ENCODE results near the gene HIPK4.

Gene HIPK4

DNA sequence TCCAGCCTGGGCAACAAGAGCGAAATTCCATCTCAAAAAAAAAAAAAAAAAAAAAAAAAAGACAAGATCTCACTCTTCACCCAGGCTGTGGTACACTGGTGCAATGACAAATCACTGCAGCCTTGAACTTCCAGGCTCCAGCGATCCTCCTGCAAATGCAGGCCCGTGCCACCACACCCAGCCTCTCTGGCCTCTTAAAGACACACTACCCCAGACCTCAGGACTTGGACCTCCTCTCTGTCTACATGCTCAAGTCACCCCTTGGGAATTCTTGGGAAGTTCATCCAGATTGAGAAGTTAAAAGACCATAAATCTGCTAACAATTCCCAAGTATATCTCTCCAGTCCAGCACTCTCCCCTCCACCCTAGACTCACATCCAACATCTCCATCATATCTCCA, 10.6 kb upstream of the HIPK4 start:
- no peak overlapping the region for H3K4me3 ChIP-seq (ENCODE audit: low read depth, low read length)
- TF ChIP-seq MYC (IDR thresholded peaks at IDR 0.05; ENCODE audit: low read depth, low read length) = no peak
- no peak for TF ChIP-seq POLR2A (IDR thresholded peaks at IDR 0.05; ENCODE audit: extremely low read depth, insufficient read length)
- TF ChIP-seq, protein P1, sequence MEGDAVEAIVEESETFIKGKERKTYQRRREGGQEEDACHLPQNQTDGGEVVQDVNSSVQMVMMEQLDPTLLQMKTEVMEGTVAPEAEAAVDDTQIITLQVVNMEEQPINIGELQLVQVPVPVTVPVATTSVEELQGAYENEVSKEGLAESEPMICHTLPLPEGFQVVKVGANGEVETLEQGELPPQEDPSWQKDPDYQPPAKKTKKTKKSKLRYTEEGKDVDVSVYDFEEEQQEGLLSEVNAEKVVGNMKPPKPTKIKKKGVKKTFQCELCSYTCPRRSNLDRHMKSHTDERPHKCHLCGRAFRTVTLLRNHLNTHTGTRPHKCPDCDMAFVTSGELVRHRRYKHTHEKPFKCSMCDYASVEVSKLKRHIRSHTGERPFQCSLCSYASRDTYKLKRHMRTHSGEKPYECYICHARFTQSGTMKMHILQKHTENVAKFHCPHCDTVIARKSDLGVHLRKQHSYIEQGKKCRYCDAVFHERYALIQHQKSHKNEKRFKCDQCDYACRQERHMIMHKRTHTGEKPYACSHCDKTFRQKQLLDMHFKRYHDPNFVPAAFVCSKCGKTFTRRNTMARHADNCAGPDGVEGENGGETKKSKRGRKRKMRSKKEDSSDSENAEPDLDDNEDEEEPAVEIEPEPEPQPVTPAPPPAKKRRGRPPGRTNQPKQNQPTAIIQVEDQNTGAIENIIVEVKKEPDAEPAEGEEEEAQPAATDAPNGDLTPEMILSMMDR (IDR thresholded peaks at IDR 0.05; ENCODE audit: low read depth, low read length) = no peak
- TF ChIP-seq, protein P2, sequence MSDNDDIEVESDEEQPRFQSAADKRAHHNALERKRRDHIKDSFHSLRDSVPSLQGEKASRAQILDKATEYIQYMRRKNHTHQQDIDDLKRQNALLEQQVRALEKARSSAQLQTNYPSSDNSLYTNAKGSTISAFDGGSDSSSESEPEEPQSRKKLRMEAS (IDR thresholded peaks at IDR 0.05; ENCODE audit: low read depth, low read length) = no peak
- DNase-seq (ENCODE audit: low read depth) = no peak

DNA sequence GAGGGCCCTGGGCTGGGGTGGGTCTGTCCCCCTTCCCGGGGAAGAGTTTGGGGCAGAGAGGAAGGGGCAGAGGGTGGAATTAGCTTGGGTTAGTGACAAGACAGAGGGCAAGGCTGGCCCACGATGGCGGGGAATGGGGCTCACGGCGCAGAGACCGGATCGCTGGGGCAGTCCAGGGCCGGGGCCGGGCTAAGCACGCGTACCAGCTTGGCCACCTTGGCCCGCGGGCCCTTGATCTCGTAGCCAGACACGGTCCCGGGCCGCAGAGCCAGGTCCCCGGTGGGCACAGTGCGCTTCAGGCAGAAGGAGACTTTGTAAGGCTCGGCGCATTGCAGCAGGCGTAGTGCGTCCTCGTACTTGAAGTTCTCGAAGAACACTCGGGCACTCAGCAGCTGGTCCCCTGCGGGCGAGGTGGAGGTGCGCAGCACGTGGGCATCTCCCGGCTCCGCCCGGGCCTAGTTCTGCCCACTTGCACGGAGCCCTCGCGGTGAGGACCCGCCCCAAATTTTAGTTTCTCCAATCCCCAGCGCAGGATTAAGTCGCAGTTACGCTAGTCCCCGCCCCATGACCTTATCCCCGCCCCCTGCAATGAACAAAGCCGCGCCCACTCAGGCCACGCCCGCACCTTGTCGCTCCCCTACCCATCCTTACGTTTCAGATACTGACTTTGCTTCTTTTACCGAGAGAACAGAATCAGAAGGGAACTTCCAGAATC, 8.6 kb upstream of the HIPK4 start:
- H3K4me3 ChIP-seq (ENCODE audit: low read depth, low read length) = no peak overlapping the region
- DNase-seq (ENCODE audit: low read depth) = no peak

DNA sequence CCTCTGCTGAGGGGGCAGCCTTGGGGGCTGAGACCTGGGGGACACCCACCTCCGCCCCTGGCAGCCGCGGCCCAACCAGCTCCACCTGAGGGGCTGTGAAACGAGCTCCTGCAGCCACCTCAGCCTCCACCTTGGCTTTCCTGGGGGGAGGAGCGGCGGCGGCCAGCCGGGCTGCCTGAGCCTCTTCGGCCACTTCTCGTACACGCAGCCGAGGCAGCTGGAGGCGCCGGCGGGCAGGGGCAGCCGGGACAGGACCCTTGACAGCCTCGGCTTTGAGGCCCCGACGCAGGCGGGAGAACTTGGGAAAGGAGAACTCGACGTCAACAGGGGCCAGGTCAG, 7.6 kb upstream of the HIPK4 start:
- TF ChIP-seq POLR2A (IDR thresholded peaks at IDR 0.05; ENCODE audit: extremely low read depth, insufficient read length) (no peak), MYC (IDR thresholded peaks at IDR 0.05; ENCODE audit: low read depth, low read length) (no peak)
- TF ChIP-seq, protein P1 (IDR thresholded peaks at IDR 0.05; ENCODE audit: low read depth, low read length) = no peak
- TF ChIP-seq, protein P2 (IDR thresholded peaks at IDR 0.05; ENCODE audit: low read depth, low read length) = no peak
- DNase-seq (ENCODE audit: low read depth) = no peak
- no peak overlapping the region for H3K4me3 ChIP-seq (ENCODE audit: low read depth, low read length)

More for the DNA sequence above, 8.6 kb upstream of the HIPK4 start:
- TF ChIP-seq, protein P1 (IDR thresholded peaks at IDR 0.05; ENCODE audit: low read depth, low read length) = no peak
- no peak for TF ChIP-seq POLR2A (IDR thresholded peaks at IDR 0.05; ENCODE audit: extremely low read depth, insufficient read length)
- TF ChIP-seq, protein P2 (IDR thresholded peaks at IDR 0.05; ENCODE audit: low read depth, low read length) = no peak
- TF ChIP-seq MYC (IDR thresholded peaks at IDR 0.05; ENCODE audit: low read depth, low read length) = no peak

DNA sequence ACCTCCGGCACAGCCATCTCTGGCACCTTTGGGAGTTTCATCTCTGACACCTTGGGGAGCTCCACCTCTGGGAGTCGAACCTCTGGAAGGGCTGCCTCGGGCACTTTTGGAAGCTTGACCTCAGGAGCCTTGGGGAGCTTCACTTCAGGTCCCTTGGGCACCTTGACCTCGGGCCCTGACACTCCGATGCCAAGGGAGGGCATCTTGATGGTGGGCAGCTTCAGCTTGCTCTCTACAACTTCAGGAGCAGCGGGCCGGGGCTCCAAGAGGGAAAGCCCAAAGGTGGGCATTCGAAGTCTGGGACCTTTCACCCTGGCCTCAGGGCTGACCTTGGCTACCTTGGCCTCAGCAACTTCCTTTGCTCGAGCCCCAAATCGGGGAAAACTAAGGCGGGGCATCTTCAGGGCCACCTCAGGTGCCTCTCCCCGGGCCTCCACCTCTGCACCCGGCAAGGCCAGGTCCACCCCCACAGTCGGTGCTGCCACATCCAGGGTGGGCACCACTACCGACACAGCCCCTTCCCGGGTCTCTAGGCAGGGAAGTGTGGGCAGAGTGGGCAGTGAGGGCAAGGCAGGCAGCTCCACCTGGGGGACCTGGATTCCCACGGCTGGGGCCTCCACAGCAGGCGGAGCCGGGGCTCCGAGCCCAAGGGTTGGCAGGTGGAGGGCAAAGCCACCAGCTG, 7.0 kb upstream of the HIPK4 start:
- no peak for DNase-seq (ENCODE audit: low read depth)
- H3K4me3 ChIP-seq (ENCODE audit: low read depth, low read length) = no peak overlapping the region
- TF ChIP-seq POLR2A (IDR thresholded peaks at IDR 0.05; ENCODE audit: extremely low read depth, insufficient read length) (no peak), MYC (IDR thresholded peaks at IDR 0.05; ENCODE audit: low read depth, low read length) (no peak)
- TF ChIP-seq, protein P2 (IDR thresholded peaks at IDR 0.05; ENCODE audit: low read depth, low read length) = no peak
- TF ChIP-seq, protein P1 (IDR thresholded peaks at IDR 0.05; ENCODE audit: low read depth, low read length) = no peak

DNA sequence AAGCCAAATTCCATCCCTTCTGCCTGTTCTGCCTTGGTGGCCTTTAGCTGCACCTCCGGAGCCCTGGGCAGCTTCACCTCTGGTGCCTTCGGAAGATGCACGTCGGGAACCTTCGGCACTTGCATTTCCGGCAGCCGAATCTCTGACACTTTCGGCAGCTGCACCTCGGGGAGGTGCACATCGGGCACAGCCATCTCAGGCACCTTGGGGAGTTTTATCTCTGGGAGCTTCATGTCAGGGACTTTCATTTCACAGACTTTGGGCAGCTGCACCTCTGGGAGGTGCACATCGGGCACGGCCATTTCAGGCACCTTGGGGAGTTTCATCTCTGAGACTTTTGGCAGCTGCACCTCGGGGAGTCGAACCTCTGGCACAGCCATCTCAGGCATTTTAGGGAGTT, 6.0 kb upstream of the HIPK4 start:
- no peak overlapping the region for H3K4me3 ChIP-seq (ENCODE audit: low read depth, low read length)
- DNase-seq (ENCODE audit: low read depth) = no peak
- TF ChIP-seq POLR2A (IDR thresholded peaks at IDR 0.05; ENCODE audit: extremely low read depth, insufficient read length) (no peak), MYC (IDR thresholded peaks at IDR 0.05; ENCODE audit: low read depth, low read length) (no peak)
- TF ChIP-seq, protein P2 (IDR thresholded peaks at IDR 0.05; ENCODE audit: low read depth, low read length) = no peak
- TF ChIP-seq, protein P1 (IDR thresholded peaks at IDR 0.05; ENCODE audit: low read depth, low read length) = no peak
